Gastroesophageal sphincter (tissue), 4 donors: ENCODE results near the gene EGF. TPM values are rescaled to one million over a fixed set of nuclear protein-coding genes. Genes with fewer than 3 reads are reported as not detected.

Experiments
- ATAC-seq: fragments of 150-250 bp; one replicate; pipeline ENCODE4 v1.9.1; 2016; ENCODE audit warnings: mild to moderate bottlenecking, moderate library complexity
- H3K27ac ChIP-seq, 4 donors: fragments of 200-600 bp; sonication (generic) in 3 of 4; 1 replicate in 3 of 4; 2 replicates in 1 of 4; pipeline ENCODE4 v1.5.1; 2016 to 2019
- H3K27me3 ChIP-seq: fragments of 200-600 bp; sonication (generic); one replicate; pipeline ENCODE4 v1.5.1; 2019
- H3K36me3 ChIP-seq, 2 donors: fragments of 200-600 bp; sonication (generic); one replicate each; pipeline ENCODE4 v1.5.1; 2019; ENCODE audit warnings: control low read depth in 1 of 2
- H3K4me1 ChIP-seq, 3 donors: fragments of 200-600 bp; sonication (generic); 1 replicate in 2 of 3; 2 replicates in 1 of 3; pipeline ENCODE4 v1.5.1; 2016 to 2019; ENCODE audit warnings: control low read depth in 2 of 3
- H3K4me3 ChIP-seq, 2 donors: fragments of 200-600 bp; sonication (generic); one replicate each; pipeline ENCODE4 v1.5.1; 2019; ENCODE audit warnings: mild to moderate bottlenecking in 1 of 2, moderate library complexity in 1 of 2
- H3K9me3 ChIP-seq, 3 donors: fragments of 200-600 bp; sonication (generic); one replicate each; pipeline ENCODE4 v1.5.1; 2017 to 2019; ENCODE audit warnings: control low read depth in 2 of 3
- EP300 ChIP-seq: sonication (generic); formaldehyde crosslinking; IDR thresholded peaks from one replicate; pipeline ENCODE4 v1.6.1; 2017; ENCODE audit warnings: antibody characterized with exemption, mild to moderate bottlenecking
- POLR2A ChIP-seq, 2 donors: fragments of 450-650 bp; IDR thresholded peaks; one replicate each; pipeline ENCODE4 v1.6.1; 2017; ENCODE audit warnings: antibody characterized with exemption in 2 of 2, mild to moderate bottlenecking in 2 of 2, moderate library complexity in 1 of 2
- POLR2AphosphoS5 ChIP-seq: sonication (generic); formaldehyde crosslinking; IDR thresholded peaks from one replicate; pipeline ENCODE4 v1.6.1; 2017; ENCODE audit warnings: antibody characterized with exemption
- WGBS, 2 donors: methylation state at CpG; one replicate each; pipeline ENCODE4 v1.1.5; 2018; ENCODE audit warnings: low coverage in 1 of 2; 5-methylcytosine and 5-hydroxymethylcytosine counted together
- total RNA-seq, 4 donors: library from RNA; depleted of rRNA; stranded (reverse); fragments of >200 nt; gene quantifications; one replicate each; pipeline ENCODE4 v1.1.0, GENCODE V29; 2016
- TF ChIP-seq, protein P1 (sequence below), 4 experiments: fragments of 200-600 bp in 2 of 4; fragments of 450-650 bp in 2 of 4; sonication (generic) in 1 of 4; IDR thresholded peaks; one replicate each; pipeline ENCODE4 v1.5.1; 2017 to 2019; ENCODE audit warnings: antibody characterized with exemption in 4 of 4, mild to moderate bottlenecking in 2 of 4, moderate library complexity in 2 of 4

EGF gene
- total RNA-seq, 4 donors from 2014 or later, result 0.23 to 1.3 (median 0.93) TPM; not detected in 1

DNA sequence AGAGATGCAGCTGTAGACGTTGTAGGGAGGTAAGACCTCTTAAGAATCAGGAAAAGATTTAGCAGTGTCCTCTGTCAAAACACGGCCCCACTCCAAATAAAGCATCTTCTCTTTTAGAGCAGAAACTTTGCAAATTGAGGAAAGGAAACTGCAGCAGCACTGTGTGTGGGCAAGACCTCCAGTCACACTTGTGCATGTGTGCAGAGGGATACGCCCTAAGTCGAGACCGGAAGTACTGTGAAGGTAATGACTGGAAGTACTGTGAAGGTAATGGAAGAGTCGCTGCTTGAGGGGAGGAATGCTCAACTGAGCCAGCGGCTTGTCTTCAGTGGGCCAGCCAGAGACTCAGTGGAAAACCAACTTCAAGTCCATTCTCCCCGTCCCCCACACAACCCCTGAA lies 46.5 kb downstream of the EGF start:
- no peak for TF ChIP-seq POLR2A (IDR thresholded peaks at IDR 0.05)
- TF ChIP-seq, protein P1, sequence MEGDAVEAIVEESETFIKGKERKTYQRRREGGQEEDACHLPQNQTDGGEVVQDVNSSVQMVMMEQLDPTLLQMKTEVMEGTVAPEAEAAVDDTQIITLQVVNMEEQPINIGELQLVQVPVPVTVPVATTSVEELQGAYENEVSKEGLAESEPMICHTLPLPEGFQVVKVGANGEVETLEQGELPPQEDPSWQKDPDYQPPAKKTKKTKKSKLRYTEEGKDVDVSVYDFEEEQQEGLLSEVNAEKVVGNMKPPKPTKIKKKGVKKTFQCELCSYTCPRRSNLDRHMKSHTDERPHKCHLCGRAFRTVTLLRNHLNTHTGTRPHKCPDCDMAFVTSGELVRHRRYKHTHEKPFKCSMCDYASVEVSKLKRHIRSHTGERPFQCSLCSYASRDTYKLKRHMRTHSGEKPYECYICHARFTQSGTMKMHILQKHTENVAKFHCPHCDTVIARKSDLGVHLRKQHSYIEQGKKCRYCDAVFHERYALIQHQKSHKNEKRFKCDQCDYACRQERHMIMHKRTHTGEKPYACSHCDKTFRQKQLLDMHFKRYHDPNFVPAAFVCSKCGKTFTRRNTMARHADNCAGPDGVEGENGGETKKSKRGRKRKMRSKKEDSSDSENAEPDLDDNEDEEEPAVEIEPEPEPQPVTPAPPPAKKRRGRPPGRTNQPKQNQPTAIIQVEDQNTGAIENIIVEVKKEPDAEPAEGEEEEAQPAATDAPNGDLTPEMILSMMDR (IDR thresholded peaks at IDR 0.05), result no peak
- ATAC-seq, result no peak
- H3K4me1 ChIP-seq, result no peaks in the 10 kb centered on the region
- H3K4me3 ChIP-seq, result no peak overlapping the region
- no peaks in the 10 kb centered on the region for H3K36me3 ChIP-seq
- H3K27ac ChIP-seq, result no peak overlapping the region
- H3K27me3 ChIP-seq, result peaks cover 4% of the 10 kb centered on the region
- 83 to 88% methylated on average over 7 to 8 of the region's 8 CpGs for WGBS, 2 donors
- H3K9me3 ChIP-seq, result no peaks in the 10 kb centered on the region

DNA sequence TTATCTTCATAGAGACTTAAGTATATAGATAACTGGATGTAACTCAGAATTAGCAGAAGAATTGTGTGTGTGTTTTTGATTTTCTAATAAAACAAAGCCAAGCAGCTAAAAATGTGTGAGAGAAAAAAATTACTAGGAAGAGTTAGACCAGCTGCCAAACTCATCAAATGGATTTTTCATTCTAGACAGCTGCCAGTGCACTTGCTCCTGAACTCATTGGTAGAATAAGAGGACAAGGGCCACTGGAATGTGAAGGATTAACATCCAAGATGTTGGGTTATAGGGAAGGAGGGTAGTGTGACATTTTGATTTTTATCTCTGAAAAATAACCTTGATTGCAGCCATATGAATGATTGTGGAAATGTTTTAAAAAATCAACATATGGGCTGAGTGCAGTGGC lies 49.7 kb downstream of the EGF start:
- TF ChIP-seq POLR2AphosphoS5 (no peak), POLR2A (IDR thresholded peaks at IDR 0.05) (no peak), EP300 (no peak)
- TF ChIP-seq, protein P1 (IDR thresholded peaks at IDR 0.05), result no peak
- Histone ChIP-seq H3K27ac (no peak overlapping the region), H3K9me3 (no peaks in the 10 kb centered on the region), H3K4me3 (no peak overlapping the region), H3K27me3 (peaks cover 4% of the 10 kb centered on the region), H3K36me3 (no peaks in the 10 kb centered on the region), H3K4me1 (no peaks in the 10 kb centered on the region)
- no peak for ATAC-seq

DNA sequence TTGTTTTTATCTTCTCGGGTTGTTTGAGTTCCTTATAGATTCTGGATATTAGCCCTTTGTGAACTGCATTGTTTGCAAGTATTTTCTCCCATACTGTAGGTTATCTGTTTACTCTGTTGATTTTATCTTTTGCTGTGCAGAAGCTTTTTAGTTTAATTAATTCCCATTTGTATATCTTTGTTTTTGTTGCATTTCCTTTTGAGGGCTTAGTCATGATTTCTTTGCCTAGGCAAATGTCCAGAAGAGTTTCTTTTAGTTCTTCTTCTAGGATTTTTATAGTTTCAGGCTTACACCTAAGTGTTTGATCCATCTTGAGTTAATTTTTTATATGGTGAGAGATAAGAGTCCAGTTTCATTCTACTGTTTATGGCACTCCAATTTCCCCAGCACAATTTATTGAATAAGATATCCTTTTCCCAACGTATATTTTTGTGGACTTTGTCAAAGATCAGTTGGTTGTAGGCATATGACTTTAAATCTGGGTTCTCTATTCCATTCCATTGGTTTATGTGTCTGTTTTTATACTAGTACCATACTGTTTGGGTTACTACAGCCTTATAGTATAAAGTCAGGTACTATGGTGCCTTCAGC lies 54.3 kb downstream of the EGF start:
- Histone ChIP-seq H3K36me3 (no peaks in the 10 kb centered on the region), H3K27me3 (peaks cover 4% of the 10 kb centered on the region), H3K4me1 (no peaks in the 10 kb centered on the region), H3K27ac (no peak overlapping the region), H3K9me3 (no peaks in the 10 kb centered on the region), H3K4me3 (no peak overlapping the region)
- TF ChIP-seq POLR2A (IDR thresholded peaks at IDR 0.05), result no peak
- TF ChIP-seq EP300, result no peak
- TF ChIP-seq POLR2AphosphoS5, result no peak
- TF ChIP-seq, protein P1 (IDR thresholded peaks at IDR 0.05), result no peak
- ATAC-seq, result no peak
- 60 to 65% methylated on average over 1 to 2 of the region's 2 CpGs for WGBS, 2 donors

DNA sequence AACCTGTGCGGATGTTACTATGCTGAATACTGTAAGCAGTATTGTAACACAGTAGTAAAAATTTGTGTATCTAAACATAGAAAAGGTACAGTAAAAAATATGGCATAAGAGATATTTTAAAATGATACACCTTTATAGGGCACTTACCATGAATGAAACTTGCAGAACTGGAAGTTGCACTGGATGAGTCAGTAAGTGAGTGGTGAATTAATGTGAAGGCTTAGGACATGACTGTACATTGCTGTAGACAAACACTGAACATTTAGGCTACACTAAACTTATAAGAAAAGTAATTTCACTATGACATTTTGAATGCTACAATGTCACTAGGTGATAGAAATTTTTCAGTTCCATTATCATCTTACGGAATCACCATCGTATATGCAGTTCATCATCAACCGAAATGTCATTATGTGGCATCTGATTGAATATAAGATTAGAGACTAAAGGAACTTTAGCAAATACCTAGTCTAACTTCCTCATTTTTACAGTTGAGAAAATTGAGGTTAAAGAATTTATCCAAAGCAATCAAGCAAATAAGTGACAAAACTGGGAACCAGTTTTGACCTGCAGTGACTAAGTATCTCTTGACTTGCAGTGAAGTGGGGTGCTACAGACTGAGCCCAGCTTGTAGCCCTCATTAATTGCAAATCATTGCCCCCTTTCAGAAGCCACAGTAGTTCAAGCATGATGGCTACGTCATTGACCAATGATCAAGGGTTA lies 55.3 kb downstream of the EGF start:
- WGBS, 2 donors, result 97 to 98% methylated on average over 4 to 5 of the region's 5 CpGs
- no peaks in the 10 kb centered on the region for H3K36me3 ChIP-seq
- H3K9me3 ChIP-seq, result no peaks in the 10 kb centered on the region
- TF ChIP-seq, protein P1 (IDR thresholded peaks at IDR 0.05), result no peak
- TF ChIP-seq EP300 (no peak), POLR2AphosphoS5 (no peak), POLR2A (IDR thresholded peaks at IDR 0.05) (no peak)
- no peak for ATAC-seq
- no peak overlapping the region for H3K27ac ChIP-seq
- H3K4me3 ChIP-seq, result no peak overlapping the region
- no peaks in the 10 kb centered on the region for H3K4me1 ChIP-seq
- no peaks in the 10 kb centered on the region for H3K27me3 ChIP-seq

DNA sequence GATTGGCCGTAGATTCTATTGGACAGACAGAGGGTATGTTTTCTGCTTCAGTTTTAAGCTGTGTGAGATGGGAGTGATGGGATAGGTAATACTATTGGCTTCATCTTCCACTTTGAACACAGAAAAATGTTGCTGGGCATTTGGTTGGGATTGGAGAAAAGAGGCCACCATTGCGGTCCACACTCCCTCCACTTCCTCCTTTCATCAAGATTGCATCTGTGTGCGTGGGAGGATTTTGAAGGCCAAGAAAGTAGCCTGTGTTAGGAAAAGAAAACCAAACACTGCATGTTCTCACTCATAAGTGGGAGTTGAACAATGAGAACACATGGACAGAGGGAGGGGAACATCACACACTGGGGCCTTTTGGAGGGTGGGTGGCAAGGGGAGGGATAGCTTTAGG lies 56.4 kb downstream of the EGF start:
- H3K27me3 ChIP-seq, result no peaks in the 10 kb centered on the region
- H3K36me3 ChIP-seq, result no peaks in the 10 kb centered on the region
- ATAC-seq, result no peak
- WGBS, 2 donors, result 69 to 89% methylated on average over 2 to 3 of the region's 3 CpGs
- H3K9me3 ChIP-seq, result no peaks in the 10 kb centered on the region
- H3K27ac ChIP-seq, result no peak overlapping the region
- H3K4me3 ChIP-seq, result no peak overlapping the region
- H3K4me1 ChIP-seq, result no peaks in the 10 kb centered on the region
- TF ChIP-seq POLR2AphosphoS5 (no peak), EP300 (no peak), POLR2A (IDR thresholded peaks at IDR 0.05) (no peak)
- TF ChIP-seq, protein P1 (IDR thresholded peaks at IDR 0.05), result no peak
